Measurements from ENCODE around the gene IL1RN. TPM values are rescaled to one million over a fixed set of nuclear protein-coding genes. Genes with fewer than 3 reads are reported as not detected.
"Not testable (repeated sequence)": the region's sequence is repeated elsewhere in the genome, so short reads cannot be mapped to it uniquely, and the experiment has no call there.

The IL1RN gene
- total RNA-seq, 1 donor from 2014 or later = 11.0 TPM

DNA sequence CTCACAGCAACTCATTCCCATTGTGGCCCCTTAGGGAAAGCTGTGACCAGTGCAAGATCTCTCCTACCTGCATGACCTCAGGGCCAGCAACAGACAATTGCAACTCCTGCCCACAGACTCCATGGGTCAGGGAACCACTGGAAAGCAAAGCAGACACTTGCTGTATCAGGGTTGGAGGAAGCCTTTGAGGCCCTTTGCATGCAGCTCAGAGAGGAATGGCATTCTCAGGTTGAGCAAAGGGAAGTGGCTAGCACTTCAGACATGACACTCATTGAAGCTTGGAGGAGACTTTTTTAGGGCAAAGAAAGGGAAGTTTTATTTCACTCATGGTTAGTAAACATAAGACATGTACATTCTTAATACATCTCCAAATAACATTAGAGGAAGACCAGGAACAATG, 37.5 kb upstream of the IL1RN start:
- DNase-seq (ENCODE audit: extremely low spot score, unreplicated experiment) = no peak
- Mint-ChIP-seq H3K4me1 (ENCODE audit: unreplicated experiment) (no peaks in the 10 kb centered on the region), H3K9me3 (no peaks in the 10 kb centered on the region), H3K4me3 (no peak overlapping the region), H3K27me3 (peaks cover 4% of the 10 kb centered on the region), H3K36me3 (no peaks in the 10 kb centered on the region), H3K27ac (no peak overlapping the region)
- TF ChIP-seq CTCF (conservative IDR thresholded peaks at IDR 0.05) = no peak

DNA sequence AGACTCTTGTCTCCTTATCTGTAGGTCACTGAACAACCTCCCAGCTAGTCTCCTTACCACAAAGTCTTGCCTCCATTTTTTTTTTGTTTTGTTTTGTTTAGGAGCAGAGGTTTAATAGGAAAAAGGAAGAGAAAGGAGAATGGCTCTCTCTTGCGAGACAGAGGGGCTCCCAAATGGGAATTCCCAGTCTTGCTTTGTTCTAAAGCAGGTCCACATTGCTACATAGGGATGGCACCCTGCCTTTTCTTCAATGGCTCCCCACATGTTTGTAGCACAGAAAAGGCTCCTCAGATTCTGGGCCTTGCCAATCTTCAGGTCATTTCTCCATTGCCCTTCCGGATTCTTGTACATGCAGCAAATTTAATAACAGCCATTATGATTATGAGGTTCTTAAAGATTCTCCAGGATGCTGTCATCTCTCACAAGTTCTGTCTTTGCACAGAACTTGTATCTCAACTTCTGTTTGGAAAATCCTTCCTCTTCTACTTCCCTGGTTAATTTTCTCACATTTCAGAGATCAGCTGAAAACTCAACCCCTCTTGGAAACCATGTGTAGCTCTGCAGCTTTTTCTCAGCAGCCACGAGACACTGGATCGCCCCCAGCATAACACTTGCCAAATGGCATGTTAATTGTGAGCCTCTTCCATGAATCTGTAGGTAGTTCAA, 36.0 kb upstream of the IL1RN start:
- Mint-ChIP-seq H3K27ac (no peak overlapping the region), H3K4me1 (ENCODE audit: unreplicated experiment) (no peaks in the 10 kb centered on the region), H3K4me3 (no peak overlapping the region), H3K36me3 (no peaks in the 10 kb centered on the region), H3K27me3 (peaks cover 7% of the 10 kb centered on the region), H3K9me3 (no peaks in the 10 kb centered on the region)
- no peak for TF ChIP-seq CTCF (conservative IDR thresholded peaks at IDR 0.05)
- no peak for DNase-seq (ENCODE audit: extremely low spot score, unreplicated experiment)

GRCh38 chr2:113092864-113093612, 34.4 kb upstream of the IL1RN start:
- H3K4me3 Mint-ChIP-seq = no peak overlapping the region
- H3K27me3 Mint-ChIP-seq = peaks cover 7% of the 10 kb centered on the region
- no peak for DNase-seq (ENCODE audit: extremely low spot score, unreplicated experiment)
- H3K36me3 Mint-ChIP-seq = no peaks in the 10 kb centered on the region
- no peaks in the 10 kb centered on the region for H3K4me1 Mint-ChIP-seq (ENCODE audit: unreplicated experiment)
- no peak overlapping the region for H3K27ac Mint-ChIP-seq
- no peaks in the 10 kb centered on the region for H3K9me3 Mint-ChIP-seq
- no peak for TF ChIP-seq CTCF (conservative IDR thresholded peaks at IDR 0.05)

- Mint-ChIP-seq H3K4me3 (no peak overlapping the region), H3K36me3 (no peaks in the 10 kb centered on the region), H3K27me3 (peaks cover 7% of the 10 kb centered on the region), H3K4me1 (ENCODE audit: unreplicated experiment) (no peaks in the 10 kb centered on the region), H3K27ac (no peak overlapping the region), H3K9me3 (no peaks in the 10 kb centered on the region)
- no peak for DNase-seq (ENCODE audit: extremely low spot score, unreplicated experiment)
- TF ChIP-seq CTCF (conservative IDR thresholded peaks at IDR 0.05) = no peak
Measured at GRCh38 chr2:113093613-113093977, 33.8 kb upstream of the IL1RN start.

DNA sequence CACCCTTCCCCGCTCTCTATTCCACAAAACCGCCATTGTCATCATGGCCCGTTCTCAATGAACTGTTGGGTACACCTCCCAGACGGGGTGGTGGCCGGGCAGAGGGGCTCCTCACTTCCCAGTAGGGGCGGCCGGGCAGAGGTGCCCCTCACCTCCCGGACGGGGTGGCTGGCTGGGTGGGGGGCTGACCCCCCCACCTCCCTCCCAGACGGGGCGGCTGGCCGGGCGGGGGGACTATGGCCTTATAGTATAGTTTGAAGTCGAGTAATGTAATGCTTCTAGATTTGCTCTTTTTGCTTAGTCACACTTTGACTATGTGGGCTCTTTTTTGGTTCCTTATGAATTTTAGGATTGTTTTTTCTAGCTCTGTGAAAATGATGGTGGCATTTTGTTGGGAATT, 31.1 kb upstream of the IL1RN start:
- not testable (repeated sequence) for H3K36me3 Mint-ChIP-seq; H3K27me3 Mint-ChIP-seq; H3K4me1 Mint-ChIP-seq (ENCODE audit: unreplicated experiment); H3K27ac Mint-ChIP-seq; DNase-seq (ENCODE audit: extremely low spot score, unreplicated experiment); H3K9me3 Mint-ChIP-seq; H3K4me3 Mint-ChIP-seq

GRCh38 chr2:113096842-113097618, 30.4 kb upstream of the IL1RN start:
- not testable (repeated sequence) for H3K4me3 Mint-ChIP-seq; H3K27ac Mint-ChIP-seq; H3K9me3 Mint-ChIP-seq; H3K36me3 Mint-ChIP-seq; H3K4me1 Mint-ChIP-seq (ENCODE audit: unreplicated experiment); DNase-seq (ENCODE audit: extremely low spot score, unreplicated experiment); H3K27me3 Mint-ChIP-seq

All from type B pancreatic cell (in vitro differentiated cells).